HG03571 (cell line): ENCODE results near the gene SNX17.
"Not testable (repeated sequence)": the region's sequence is repeated elsewhere in the genome, so short reads cannot be mapped to it uniquely, and the experiment has no call there.

Experiments
- ATAC-seq: cut with Tn5 transposase; IDR thresholded peaks from one replicate; pipeline ENCODE4 v1.9.1; 2021; ENCODE audit not compliant: unreplicated experiment

Gene SNX17

DNA sequence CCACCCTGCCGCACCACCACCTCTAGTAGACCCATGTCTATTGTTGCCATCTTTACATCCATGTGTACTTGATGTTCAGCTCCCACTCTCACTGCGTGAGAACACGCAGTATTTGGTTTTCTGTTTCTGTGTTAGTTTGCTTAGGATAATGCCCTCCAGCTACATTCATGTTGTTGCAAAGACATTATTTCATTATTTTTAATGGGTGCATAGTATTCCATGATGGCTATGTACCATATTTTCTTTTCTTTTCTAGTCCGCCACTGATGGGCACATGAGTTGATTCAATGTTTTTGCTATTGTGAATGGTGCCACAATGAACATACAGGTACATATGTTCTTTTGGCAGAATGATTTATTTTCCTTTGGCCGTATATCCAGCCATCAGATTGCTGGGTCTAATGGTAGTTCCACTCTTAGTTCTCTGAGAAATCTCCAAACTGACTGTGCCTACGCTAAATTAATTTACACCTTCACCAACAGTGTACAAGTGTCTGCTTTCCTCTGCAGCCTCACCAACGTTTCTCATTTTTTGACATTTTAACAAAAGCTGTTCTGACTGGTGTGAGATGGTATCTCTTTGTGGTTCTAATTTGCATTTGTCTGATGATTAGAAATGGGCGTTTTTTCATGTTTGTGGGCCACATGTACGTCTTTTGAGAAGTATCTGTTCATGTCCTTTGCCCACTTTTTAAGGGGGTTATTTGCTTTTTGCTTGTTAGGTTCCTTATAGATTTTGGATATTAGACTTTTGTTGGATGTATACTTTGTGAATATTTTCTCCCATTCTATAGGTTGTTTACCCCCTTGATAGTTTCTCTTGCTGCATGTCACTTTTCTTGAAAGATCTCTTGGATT is 20.6 kb downstream of the SNX17 start:
- no peak for ATAC-seq

DNA sequence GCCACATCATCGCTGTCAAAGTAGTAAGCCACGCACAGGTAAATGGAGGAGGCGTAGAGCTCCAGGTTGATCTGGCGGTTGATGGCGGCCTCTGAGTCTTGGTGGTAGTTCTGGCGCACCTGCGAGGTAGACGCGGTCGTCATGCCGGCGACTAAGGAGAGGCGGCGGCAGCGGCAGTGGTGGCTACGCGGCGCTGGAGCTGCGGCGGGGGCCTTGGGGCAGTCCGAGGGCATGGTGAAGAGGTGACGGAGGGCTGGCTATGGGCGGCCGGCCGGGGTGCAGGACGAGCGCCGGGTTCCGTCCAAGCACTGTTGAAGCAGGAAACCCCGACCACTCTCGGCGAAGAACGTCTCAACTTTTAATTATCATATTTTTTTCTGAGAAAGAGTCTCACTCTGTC is 22.8 kb downstream of the SNX17 start:
- no peak for ATAC-seq

DNA sequence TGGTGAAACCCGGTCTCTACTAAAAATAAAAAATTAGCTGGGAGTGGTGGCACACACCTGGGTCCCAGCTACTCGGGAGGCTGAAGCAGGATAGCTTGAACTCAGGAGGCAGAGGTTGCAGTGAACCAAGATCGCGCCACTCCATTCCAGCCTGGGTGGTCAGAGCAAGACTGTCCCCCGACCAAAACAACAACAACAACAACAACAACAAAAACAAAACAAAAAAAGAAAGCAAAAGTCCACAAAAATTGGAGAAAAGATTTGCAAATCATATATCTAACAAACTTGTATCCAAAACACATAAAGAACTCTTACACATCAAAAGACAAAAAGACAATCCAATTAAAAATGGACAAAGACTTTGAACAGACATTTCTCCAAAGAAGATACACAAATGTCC is 28.5 kb downstream of the SNX17 start:
- no peak for ATAC-seq

DNA sequence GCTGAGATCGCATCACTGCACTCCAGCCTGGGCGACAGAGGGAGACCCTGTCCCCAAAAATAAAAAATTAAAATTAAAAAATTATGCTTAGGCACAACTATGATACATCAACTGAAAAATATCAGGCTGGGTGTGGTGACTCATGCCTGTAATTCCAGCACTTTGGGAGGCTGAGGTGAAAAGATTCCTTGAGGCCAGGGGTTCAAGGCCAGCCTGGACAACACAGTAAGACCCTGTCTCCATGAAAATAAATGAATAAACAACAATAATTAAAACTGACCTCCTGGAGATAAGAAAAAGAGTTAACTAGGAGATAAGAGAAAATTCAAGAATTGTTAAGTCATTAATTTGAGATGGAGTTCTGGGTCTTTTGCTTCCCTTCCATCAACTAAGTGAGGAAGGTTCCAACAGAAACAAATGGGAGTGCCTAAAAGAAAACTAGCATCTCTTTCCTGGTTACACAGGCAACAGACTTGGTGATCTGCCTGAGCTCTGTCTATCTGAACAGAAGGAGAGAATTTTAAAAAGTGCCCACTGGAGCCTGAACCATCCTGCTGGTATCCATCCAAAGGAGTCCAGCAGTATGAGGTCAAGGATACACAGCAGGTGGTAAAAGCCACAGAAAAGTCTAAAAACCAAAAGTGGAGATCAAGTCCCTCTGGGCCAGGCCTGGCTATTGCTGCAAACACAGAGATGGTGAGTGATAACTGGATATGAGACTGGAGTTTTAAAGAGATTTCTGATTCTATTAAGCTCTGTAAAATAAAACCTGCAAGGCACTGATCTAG is 30.1 kb downstream of the SNX17 start:
- no peak for ATAC-seq

DNA sequence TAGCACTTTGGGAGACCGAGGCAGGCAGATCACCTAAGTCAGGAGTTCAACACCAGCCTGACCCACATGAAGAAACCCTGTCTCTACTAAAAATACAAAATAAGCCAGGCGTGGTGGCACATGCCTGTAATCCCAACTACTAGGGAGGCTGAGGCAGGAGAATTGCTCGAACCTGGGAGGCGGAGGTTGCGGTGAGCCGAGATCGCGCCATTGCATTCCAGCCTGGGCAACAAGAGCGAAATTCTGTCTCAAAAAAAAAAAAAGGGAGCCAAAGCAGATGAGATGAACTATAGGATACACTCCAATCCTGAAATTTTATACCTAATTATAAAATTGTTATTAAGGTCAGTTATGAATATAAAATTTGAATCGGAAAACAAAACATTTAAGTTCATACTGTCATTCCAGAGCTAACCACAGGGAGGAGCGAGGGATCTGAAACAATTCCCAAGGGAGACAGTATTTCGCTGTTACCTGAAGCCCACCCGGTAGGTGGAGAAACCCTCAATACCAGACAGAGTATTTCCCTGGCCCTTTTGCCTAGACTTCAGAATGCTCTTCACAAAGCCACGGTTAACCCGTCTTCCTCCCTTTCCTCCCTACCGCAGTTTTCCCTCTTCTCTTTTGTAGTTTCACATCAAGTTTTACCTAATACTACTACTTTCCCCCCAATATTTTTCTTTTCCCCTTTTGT is 37.5 kb downstream of the SNX17 start:
- ATAC-seq: no peak

DNA sequence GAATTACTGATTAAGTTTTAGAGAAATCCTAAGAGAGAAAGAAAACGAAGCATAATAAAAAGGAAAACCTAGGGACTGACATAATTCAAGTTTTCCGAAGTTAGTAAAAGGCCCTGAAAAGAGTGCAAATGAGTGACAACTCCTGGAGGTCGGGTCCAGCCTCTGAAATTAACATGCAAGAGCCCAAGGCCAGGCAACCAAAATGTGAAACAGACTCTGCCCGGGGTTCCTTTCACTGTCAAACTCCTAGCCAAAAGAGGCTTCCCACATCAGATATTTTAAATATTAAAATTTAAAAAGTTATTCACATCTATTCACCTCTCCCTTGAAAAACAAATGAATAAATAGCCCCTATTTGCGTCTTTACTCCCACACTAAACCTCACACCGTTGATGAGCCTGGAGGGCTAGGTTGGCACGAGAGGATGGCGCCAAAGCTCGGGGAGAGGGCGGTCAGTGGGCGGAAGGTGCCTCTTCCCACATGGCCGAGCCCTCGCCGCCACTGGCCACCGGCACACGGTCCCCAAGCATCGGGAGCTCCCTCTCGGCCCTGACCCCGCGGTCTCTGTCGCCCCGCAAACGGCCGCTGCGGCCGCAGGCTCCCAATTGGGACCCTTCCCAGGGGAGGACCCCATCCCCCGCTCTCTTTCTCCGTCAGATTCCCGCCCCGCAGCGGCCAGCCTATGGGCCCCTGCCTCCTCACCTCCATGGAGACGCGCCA is 38.3 kb downstream of the SNX17 start:
- ATAC-seq: peak; percentile 27

DNA sequence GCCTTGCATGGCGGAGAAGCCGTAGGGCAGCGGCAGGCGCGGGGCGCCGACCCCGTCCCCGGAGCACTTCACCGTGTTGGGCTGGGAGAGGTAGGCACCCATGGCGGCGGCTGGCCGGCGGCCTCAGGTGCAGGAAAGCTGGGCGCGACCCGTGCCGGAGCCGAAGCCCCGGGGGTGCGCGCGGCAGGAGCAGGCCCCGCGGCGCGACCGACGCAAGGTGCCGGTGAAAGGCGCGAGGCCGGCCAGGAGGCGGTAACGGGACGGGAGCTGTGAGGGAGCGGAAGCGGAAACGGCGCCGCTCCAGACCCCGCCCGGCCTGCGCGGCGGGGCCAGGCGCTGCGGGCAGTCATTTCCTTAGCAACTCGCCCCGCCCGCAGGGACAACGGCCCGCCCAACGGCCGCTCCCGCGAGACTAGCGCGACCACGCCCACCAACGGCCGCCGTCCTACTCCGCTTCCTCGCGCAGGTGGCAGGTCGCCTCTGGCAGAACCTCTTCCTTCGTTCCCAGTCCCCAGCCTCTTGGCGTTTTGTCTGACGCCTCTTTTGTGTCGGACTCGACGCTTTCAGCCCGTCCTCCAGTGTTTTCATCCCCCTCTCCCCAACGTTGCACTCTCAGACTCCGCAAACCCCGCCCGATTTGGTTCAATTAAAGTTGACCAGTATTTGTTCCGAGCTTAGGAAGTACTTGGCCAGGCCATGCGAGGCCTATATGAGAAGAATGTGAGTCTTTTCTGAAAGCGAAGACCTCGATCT is 39.1 kb downstream of the SNX17 start, which contains the start of gene PPM1G:
PPM1G (minus strand) TSS at position 271 of the 753 bp plus-strand sequence; CDS start at position 102, 169 bp downstream.
- ATAC-seq: peak; percentile 90

DNA sequence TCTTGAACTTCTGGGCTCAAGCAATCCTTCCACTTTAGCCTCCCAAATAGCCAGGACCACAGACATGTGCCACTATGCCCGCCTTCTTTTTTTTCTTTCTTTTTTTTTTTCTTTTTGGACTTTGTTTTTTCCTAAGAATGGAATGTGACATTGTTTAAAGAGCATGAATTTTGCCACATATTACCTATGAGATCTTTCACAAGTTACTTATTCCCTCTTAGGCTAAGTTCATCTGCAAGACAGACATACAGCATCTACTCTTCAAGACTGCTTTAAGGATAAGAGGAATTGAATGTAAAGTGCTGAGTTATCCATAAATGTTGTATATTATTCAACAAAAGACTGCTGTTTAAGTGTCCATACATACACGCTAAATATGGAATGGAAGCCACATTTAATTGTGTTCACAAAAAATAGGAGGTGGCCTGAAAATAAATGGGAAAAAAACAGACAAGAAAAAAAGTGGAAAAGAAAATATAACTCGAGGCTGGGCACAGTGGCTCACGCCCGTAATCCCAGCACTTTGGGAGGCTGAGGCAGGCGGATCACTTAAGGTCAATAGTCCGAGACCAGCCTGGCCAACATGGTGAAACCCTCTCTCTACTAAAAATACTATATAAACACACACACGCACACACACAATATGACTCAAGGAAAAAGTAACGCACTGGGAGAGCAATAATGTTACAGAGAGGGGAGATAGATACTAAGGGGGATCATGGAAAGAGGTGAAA is 42.2 kb downstream of the SNX17 start:
- ATAC-seq: no peak

DNA sequence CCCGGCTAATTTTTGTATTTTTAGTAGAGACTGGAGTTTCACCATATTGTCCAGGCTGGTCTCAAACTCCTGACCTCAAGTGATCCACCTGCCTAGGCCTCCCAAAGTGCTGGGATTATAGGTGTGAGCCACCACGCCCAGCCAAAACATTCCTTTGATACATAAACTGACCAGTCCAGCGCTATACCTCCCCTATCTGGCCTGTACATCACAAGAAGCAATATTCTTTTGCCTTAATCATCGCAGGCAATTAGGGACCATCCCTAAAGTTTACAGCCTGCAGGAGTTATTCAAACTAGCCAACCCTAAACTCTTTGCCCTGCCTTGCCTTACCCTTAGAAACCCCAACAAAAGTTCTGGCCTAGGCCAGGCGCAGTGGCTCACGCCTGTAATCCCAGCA is 45.7 kb downstream of the SNX17 start:
- ATAC-seq: no peak

DNA sequence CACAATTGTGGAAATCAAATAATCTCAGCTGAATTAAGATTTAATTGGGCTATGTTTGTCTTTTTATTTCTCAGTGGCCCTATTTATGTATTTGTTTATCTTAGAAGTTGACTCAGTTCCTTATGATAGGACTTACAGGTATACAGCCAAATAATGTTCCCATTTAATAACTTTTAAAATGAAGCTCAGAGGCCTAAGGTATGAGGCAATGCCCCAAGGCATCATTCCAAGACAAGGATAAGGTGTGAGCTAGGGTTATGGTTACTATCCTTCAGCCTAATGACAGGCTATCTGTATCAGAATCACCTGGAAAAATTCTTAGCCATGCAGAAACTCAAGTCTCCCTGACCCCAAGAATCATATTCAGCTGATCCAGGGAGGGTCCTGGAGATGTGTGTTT is 50.6 kb downstream of the SNX17 start:
- ATAC-seq: no peak

DNA sequence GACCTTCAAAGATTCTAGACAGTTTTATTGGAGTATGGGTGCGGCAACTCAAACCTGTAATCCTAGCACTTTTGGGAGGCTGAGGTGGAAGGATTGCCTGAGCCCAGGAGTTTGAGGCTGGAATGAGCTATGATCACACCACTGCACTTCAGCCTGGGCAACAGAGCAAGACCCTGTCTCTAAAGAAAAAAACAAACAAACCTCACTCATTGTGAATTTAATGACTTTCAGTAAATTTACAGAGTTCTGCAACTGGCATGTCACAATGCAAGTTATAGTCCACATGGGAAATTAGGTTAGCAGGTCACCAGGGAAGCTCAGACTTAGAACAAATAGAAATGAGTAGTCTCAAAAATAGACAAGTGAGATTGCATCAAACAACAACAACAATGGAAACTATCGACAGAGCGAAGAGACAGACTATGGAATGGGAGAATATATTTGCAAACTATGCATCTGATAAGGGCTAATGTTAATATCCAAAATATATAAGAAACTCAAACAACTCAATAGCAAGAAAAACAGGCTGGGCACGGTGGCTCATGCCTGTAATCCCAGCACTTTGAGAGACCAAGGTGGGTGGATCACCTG is 51.3 kb downstream of the SNX17 start:
- no peak for ATAC-seq

DNA sequence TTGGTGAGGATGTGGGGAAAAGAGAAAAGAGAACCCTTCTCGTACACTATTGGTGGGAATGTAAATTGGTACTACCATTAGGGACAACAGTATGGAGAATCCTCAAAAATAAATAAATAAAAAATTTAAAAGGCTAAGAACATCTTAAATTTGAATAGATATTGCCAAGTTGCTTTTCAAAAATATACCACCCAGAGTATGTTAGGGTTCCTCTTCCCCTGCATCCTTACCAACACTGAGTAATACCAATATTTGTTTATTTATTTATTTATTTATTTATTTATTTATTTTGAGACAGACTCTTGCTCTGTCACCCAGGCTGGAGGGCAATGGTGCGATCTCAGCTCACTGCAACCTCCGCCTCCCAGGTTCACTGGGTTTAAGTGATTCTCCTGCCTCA is 52.5 kb downstream of the SNX17 start:
- no peak for ATAC-seq

DNA sequence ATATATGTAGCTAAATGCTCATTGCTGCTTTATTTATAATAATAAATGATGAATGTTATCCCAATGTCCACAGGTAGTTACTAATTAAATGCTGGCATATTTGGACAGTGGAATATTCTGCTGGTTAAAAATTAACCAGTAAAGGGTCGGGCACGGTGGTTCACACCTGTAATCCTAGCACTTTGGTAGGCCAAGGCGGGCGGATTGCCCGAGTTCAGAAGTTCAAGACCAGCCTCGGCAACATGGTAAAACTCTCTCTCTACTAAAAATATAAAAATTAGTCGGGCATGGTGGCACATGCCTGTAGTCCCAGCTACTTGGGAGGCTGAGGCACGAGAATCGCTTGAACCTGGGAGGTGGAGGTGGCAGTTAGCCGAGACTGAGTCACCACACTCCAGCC is 54.6 kb downstream of the SNX17 start:
- not testable (repeated sequence) for ATAC-seq
